Medulla oblongata (tissue), 1 donor: ENCODE results near the gene GRM5.
A peak's percentile ranks its signal among the peaks of the same experiment; 100 is the strongest.
"Not testable (repeated sequence)": the region's sequence is repeated elsewhere in the genome, so short reads cannot be mapped to it uniquely, and the experiment has no call there.

Experiments
- DNase-seq: peaks from one replicate; pipeline ENCODE4 v3.0.0-alpha.2; 2015; ENCODE audit errors: extremely low spot score

GRM5 gene

DNA sequence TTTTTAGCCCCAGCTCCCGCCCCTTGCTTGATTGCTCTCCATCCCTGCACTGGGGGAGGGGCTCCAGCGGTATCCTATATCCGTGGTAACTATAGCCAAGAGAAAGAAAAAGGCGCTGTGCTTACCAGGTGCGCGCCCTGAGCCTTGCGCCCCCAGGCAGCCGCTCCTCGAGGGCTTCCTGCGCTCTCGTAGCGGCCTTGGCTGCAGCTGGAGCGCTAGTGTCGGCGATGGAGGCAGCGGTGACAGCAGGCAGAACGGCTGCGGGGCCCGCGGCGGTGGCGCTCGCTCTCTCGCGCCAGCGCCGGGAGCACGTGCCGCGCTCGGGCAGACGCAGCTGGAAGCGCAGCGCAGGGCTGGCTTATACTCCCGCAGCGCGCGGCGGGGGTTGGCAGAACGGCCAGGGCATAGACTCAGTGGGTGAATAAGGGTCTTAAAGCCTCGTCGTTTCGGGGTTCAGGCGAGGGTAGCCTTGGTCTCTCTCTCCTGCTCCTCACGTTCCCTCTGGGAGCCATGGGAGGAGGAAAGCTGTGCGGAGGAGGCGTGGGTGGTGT, at the start of gene GRM5:
GRM5 (minus strand) TSS at position 332 of the 551 bp plus-strand sequence. CDS start 18,110 bp downstream, outside the sequence.
- DNase-seq: not testable (repeated sequence)

DNA sequence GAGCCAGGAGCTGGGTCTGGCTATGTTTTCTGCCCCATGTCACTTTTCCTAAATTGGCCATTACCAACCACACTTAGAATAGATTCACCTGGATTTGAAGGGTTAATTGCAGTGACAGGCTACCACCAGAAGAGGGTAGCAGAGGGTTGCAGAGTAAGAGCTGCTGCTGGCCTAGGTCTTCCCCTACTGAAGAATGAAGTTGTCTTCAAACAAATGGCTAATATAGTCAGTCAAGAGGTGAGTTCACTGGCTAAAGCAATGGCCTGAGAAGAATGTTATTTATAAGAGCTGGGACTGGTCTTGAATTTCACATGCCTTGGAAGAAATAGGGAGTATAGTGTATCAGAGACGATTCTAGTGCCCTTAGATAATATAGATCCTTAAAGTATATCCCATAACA, 32.2 kb upstream of the GRM5 start:
- DNase-seq: peak; percentile 18

DNA sequence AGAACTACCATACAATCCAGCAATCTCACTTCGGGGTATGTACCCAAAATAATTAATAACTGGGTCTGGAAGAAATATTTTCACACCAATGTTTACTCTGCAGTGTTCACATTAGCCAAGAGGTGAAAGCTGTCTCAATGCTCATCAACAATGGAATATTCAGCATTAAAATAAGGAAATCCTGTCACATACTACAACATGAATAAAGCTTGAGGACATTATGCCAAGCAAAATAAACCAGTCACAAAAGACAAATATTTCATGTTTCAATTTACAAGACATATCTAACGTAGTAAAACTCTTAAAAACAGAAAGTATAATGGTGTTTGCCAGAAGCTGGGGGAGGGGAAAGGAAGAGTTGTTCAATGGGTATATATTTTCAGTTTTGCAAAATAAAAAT, 28.0 kb upstream of the GRM5 start:
- not testable (repeated sequence) for DNase-seq

DNA sequence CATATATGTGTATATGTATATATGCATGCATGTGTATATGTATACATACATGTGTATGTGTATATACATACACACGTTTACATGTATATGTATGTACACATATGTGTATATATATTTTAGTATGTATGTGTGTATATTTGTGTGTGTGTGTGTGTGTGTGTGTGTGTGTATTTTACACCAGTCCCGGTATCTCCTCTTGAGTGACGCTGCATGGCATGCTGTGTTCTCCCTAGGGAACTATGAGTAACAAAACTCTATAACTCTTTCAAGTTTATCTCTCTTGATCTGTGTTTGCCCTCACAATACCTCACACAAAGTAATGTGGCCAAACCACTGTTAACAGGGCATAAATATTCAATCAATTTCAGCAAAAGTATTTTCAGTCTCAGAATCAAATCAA, 19.2 kb upstream of the GRM5 start:
- not testable (repeated sequence) for DNase-seq

DNA sequence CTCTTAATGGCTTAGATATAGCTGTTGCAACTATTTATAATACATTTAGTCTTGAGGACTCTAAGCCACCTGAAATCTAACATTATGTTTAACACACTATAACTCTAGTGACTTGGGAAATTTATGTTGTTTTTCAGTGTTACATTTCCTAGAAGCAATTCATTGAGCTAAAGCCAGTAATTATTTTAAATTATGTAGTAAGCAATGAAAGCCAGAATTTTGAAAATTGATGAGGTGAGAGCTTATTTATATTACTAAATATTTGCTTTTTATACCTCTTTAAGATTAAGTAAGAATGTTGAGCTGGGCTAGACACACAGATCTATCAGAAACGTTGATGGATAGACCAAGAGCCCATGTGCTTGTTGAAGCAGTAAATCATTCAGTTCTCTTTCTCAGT, 5.1 kb upstream of the GRM5 start:
- DNase-seq: not testable (repeated sequence)

DNA sequence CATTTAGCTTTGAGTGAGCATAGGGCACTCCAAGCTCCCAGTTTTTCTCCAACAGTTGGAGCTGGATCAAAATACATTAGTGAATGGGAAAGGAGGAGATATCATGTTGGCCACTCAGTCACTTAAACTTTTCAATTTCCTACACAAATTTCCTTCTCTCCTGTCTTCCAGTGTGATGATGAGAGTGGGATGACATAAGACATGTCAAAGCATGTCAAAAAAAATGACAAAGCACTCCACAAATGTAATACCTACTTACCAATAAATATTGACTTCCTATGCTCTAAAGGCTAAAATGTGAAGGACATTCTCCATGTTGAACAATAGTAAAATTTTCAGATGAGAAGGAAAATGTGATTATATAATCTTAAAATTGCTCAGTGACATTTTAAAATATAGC, 1.5 kb upstream of the GRM5 start:
- no peak for DNase-seq

DNA sequence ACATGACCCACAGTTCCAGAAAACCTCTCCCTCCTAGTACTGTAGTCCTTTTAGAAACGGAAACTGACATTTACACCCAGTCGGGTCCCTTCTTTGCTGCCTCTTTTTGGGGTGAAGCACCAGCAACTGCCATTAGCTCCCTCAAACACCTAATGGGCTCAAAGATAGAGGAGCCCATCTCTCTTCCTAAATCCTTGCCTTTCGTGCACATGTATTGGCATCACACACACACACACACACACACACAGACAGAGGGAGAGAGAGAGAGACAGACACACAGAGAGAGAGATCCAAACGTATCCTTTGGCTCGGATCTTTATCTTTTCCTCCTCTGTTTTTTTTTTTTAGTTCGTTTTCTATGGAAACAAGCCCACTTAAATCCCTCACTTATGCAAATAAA, 716 bp downstream of the GRM5 start:
- no peak for DNase-seq

DNA sequence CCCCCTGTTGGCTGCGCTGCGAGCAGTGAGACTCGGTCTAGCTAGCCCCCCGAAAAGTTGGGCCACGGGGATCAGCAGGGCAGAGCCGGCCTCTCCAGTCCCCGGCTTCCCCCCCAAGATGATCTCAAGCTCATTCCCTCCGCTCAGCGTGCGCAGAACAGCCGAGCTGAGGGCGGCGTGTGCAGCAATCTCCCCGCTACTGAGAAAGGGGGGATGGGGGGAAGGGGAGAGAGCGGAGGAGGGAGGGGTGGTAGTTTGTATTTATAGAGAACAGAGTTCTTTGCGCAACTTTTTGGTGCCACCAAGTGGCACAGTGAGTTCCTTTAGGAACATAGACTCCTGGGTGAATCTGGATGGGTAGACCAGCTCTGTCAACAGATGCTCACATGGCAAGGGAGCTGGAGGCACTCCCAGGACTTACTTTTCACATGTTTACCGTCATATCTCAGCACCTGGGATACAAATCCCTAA, 2.3 kb downstream of the GRM5 start:
- DNase-seq: not testable (repeated sequence)

DNA sequence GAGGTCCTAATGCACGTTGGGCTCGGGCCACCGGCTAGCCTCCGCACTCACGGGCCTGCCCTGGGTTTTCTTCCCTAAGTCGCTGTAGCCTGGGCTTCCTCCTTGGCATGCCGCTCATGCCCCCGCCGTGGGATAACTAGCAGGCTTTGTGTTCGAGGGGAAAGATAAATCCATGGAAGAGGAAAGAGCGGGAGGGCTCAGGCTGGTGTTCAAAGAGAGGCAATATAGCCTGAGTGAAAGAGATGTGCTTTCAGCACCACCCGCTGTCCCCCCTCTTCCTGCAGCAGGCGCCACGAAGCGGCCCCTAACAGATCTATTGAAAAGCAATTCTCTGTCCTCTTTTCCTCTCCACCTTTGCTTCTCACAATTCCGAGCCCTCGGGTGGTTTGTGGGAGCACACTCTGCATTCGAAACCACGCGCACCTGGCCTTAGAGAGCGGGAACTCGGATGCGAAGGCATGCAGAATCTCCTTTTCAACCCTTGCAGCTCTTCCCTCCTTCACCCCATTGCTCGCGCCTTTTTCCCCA, 2.9 kb downstream of the GRM5 start:
- not testable (repeated sequence) for DNase-seq

DNA sequence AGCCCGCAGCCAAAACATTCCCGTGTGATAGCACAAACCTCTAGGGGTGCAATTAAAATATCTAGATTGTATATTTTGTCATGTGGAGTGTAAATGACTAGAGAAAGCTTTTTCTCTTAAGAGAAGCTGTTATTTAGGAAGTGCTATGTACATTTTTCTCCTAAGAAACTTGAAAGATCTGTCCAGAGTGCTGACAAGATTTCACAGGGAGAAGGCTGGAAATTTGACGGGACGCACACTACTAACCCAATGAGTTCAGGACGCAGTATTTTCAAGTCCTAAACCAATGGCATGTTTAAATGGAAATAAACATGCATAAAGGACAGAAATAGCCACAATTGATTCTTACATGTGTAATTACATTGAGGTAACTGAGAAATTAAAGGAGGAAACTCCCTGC, 3.9 kb downstream of the GRM5 start:
- not testable (repeated sequence) for DNase-seq

DNA sequence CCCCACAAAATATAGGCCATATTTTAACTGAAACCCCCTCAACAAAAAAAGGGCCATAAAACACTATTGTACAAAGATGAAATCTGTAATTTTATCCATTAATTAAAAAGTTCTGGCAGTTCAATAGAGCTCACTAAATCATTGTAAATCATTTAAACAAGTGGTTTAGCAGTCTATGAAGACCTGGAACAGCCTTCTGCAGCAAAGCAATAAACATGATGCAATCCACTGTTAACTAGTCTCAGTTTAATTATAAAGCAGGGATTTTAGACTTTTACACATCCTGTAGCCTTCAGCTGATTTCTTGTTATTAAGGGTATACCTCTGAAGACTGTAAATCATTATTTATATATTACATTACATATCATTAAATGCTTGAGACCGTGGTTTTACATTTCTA, 8.4 kb downstream of the GRM5 start:
- not testable (repeated sequence) for DNase-seq

DNA sequence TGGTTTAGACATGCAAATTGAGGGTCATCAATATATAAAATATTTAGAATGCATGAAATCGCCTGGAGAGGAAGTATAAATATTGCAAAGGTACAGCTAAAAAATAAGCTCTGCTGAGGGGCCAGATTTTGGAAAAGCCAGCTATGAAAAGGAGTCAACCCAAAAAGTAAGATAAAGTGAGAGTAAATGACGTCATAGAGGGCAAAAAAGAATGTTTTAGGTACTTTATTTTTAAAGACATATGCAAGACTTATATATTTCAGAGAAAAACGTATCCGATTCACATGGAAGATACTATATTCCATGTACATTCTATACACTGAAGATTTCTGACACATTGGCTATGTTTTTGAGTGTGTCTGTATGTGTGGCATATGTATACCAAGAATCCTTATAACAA, 13.6 kb downstream of the GRM5 start:
- DNase-seq: no peak

DNA sequence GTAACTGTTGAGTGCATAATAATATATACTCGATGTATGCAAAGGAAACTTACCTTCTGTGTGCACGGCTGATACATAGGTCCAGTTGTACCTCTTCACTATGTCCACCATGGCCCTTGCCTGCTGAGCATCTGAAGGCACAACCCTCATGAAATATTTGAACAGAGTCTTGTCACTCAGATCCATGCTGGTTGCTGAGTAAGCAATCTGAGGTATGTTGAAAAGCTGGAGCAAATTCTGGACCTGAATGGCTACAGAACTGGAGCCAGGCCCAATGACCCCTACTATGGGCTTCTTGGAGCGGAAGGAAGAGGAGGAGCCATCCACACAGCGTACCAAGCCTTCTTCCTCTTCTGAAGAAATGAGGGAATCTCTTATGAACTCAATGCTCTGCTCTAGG, 18.6 kb downstream of the GRM5 start:
- not testable (repeated sequence) for DNase-seq

DNA sequence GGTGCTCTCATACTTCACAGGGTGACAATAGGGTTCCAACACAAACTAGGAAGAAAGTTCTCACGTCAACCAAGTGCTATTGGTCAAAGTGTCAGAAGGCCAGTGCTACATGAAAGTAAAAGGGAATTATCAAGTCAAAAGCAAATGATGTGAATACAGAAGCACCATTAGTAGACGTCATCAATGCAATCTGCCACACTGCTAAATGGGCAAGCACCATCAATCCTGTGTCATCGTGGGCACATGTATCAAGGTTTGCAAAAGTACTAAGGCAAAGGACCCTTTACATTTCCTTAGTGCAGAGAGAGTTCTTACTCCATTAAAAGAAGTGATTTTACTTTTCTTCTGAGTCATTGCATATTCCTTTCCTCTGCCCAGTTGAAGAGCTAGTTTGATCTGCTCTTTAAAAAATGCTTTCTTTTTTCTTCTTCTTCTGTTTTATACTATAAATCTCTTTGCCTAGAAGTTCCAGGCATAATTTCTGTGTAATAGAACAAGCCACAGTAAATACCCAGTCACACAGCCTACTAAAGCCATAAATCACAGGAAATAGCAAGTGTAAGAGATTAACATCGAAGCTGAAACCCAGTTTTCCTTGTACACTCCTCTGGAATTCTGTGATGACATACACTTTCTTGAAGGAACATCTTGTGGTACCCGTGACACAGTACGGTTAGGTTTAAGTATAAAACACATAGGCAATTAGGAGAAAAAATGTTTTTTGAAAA, 21.8 kb downstream of the GRM5 start:
- DNase-seq: not testable (repeated sequence)

DNA sequence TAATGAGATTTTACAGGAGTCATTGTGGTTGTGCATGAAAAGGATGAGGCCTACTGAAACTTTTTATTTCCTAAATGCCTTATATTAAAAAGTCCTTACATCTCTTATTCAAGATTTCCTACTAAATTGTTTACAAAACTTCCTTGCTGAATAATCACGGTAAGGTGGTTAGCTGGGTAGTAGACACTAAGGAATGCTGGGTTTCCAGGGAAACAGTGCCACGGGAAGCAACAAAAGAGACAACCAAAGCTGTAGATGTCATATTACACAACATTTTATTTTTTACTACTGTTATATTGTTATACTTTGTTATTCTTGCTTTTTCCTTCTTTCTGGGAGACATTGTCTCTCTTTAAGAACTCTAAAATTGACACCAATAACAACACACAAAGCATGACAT, 36.1 kb downstream of the GRM5 start:
- not testable (repeated sequence) for DNase-seq

DNA sequence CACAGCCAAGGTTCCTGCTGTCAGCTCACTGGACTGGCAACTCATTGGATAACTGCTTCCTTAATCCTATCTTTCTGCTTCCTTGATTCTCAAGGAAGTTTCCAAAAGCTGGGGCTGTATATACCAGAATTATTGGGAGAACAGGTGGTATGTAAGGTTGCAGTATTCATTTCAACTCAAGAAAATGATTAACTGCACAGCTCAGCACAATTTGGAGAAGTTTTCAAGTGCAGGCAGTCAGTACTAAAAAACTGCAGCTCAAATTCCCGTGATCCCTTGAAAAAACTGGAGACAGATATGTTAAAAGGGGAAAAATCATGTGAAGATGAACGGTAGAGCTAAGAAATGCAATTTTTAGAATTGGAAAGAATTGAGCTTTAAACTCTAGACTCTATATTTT, 44.4 kb downstream of the GRM5 start:
- no peak for DNase-seq

DNA sequence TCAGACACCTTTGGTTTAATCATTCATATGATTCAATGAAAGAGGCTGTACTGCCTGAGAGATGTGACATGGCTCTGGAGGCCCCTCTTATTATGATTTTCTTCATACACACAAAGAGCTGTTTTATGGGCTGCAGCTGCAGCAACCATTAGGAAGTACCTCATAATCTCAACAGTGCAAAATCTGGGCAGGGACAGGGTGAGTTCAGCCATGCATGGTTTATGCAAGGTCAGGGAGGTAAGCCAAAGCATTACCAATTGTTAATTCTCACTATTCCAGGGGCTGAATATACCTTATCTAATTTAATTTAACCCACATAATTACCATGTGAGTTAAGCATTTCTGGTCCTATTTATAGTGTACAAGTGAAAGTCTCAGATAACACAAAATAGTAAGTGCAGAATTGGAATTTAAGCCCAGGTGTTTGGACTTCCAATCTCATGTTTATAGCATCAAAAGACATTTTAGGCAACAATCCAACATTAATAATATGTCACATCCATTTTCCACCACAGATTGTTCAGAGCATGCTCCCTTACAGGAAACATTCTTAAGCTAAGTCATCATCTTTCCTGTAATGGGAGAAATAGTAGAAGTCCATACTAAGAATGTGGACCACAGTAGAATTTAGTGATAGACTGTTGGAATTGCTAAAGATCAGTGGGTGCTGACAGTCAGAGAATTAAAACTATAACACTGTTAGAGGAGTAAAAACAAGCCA, 45.8 kb downstream of the GRM5 start:
- not testable (repeated sequence) for DNase-seq

DNA sequence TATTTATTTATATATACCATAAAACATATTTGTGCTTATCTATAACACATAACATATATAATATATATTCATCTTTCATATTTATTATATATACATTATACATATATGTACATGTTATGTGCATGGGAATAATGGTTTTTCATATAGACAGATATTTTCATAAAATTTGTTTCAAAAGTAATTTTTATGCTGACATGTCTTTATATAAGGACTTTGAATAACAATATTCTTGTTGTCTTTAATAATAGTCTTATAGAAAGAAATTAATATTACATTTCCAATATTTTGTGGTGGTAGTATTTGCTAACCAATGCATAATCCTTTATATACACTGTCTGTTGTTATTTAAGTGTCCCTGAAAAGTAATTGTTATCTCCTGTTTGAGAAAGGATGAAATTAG, 49.6 kb downstream of the GRM5 start:
- DNase-seq: no peak

DNA sequence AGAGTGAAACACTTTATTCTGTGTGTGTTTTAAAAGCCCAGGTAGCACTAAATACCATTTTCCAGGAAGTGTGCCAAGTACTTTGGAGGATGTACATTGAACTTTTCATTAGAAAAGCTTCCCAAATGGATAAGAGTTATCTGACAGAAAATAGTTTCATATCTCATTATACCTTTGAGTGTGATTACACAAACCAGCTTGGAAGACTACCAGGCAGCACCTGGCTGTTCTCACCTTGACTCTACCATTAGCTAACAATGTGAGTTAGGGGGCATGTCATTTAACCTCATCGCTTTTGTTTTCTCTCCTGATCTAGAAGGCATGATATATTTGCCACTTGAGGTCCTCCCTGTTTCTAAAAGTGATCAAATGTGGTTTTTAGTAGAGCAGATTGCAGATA, 50.2 kb downstream of the GRM5 start:
- DNase-seq: no peak

DNA sequence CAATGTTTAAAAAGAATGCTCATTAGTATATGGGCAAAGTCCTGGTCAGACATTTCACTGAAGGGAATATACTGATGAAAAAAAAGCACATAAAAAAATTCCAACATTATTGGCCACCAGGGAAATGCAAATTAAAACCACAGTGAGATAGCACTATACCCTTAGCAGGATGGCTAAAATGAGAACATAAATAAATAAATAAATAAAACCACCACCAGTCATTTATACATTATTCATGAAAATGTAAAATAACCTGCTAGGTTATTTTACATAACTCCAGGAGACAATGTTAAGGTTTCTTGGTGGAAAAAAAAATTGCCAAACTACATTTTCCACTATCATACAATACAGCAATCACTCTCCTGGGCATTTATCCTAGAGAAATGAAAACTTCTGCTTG, 64.9 kb downstream of the GRM5 start:
- DNase-seq: not testable (repeated sequence)

DNA sequence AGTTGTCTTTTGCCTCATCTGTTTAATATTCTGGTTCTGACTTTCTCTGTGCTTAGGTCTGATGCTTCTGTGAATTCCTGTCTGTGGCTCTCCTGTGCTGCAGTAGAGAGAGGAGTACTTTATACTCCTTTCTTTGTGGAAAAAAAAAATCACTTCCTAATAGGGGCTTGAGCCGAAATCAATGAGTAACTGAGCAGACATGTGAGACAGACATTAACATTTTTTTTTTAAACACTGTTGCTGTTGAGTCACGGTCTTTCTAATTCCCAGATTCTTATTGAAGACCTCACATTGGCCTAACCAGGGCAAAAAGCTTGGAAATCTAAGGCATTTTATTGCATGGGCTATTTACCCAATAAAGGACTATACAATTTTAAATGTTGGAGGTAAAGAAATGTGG, 86.1 kb downstream of the GRM5 start:
- no peak for DNase-seq

DNA sequence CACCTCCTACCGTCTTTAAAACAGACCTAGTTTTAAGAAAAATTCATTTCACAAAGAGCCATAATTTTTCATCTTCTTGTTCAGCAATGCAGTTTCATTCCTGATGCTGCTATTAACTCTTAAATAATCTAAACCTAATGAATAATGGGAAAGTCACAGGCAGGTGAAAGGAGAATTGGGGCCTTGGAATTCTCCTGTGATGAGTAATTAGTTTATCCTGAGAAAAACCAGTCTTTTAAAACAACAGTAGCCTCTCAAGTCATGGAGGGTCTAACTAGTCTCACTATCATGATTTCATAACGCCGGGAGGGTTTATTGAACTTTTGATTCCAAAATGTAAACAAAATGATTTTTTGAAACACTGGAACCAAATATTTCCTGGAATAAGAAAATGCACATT, 86.8 kb downstream of the GRM5 start:
- not testable (repeated sequence) for DNase-seq

DNA sequence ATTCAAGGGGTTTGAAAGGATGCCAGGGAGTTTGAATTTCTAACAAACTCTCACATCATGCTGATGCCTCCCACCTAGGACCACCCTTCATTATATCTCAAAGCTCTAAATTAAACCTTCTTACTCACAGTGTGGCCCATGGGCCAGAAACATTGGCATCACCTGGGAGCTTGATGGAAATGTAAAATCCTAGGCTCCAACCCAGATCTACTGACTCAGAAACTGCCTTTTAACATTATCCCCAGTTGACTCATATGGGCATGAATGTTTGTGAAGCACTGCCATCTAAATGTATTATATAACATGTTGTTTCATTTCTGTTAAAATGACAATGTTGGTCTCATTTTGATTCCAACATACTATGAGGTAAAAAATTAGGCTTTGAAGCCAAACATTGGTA, 90.3 kb downstream of the GRM5 start:
- not testable (repeated sequence) for DNase-seq
